ENCODE measurements around the gene PARVB. TPM values are rescaled to one million over a fixed set of nuclear protein-coding genes. Genes with fewer than 3 reads are reported as not detected.

Gene PARVB
- total and polyA plus RNA-seq, 12 donors = 46.7 to 201 (median 91.2) TPM

DNA sequence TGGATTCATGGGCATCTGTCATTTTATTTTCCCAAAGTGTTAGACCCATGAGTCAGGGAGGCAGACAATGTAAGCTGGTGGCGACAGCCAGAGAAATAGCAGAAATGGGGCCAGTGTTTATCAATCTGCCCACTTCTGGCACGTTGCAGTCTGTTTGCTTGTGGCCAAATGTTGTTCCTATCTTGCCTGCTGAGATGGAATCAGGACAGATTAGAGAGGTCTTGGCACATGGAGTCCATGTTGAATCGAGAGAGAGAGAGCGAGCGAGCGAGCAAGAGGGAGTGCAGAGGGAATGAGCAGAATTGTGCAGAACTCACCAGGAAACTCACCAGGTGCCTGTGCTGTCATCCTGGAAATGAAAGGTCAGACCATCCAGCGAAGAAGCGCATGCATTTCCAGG, 134.7 kb downstream of the PARVB start:
- no peak for ATAC-seq
- H3K27ac ChIP-seq = no peak overlapping the region

DNA sequence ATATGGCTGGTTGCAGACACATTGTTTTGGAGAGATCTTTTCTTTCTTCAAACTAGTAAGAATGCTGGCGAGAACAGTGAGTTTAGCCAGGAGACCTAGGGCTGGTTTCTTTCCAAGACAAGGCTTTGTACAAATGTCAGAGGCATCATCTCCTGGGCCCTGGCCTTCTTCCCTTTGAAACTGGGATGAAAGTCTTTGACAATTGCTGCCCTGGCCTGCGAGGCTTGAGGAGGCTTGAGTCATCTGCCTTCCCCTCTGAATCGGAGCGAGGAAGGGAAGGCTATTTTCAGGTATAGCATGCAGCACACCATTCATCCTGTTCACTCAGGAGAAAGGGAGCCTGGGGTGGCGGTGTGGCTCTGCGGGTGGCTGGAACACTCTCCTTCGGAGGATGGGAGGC, 135.1 kb downstream of the PARVB start:
- peaks cover 0 to 7% (median 0%) of the 10 kb centered on the region in 9 donors for H3K4me1 ChIP-seq
- no peak for DNase-seq
- TF ChIP-seq, protein P1, sequence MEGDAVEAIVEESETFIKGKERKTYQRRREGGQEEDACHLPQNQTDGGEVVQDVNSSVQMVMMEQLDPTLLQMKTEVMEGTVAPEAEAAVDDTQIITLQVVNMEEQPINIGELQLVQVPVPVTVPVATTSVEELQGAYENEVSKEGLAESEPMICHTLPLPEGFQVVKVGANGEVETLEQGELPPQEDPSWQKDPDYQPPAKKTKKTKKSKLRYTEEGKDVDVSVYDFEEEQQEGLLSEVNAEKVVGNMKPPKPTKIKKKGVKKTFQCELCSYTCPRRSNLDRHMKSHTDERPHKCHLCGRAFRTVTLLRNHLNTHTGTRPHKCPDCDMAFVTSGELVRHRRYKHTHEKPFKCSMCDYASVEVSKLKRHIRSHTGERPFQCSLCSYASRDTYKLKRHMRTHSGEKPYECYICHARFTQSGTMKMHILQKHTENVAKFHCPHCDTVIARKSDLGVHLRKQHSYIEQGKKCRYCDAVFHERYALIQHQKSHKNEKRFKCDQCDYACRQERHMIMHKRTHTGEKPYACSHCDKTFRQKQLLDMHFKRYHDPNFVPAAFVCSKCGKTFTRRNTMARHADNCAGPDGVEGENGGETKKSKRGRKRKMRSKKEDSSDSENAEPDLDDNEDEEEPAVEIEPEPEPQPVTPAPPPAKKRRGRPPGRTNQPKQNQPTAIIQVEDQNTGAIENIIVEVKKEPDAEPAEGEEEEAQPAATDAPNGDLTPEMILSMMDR (IDR thresholded peaks at IDR 0.05) = no peak
- H3K27ac ChIP-seq = no peak overlapping the region
- H3K36me3 ChIP-seq = peaks cover 0 to 86% (median 12%) of the 10 kb centered on the region in 9 donors
- H3K9me3 ChIP-seq = no peaks in the 10 kb centered on the region
- no peaks in the 10 kb centered on the region for H3K27me3 ChIP-seq
- WGBS, 2 donors = 89% methylated on average over 7 of the region's 7 CpGs
- no peak for ATAC-seq
- intact Hi-C loops (cut with DNase I) = no loop called here
- H3K4me3 ChIP-seq = no peak overlapping the region

More for the DNA sequence above, 134.7 kb downstream of the PARVB start:
- Histone ChIP-seq H3K36me3 (peaks cover 0 to 83% (median 12%) of the 10 kb centered on the region in 9 donors), H3K9me3 (no peaks in the 10 kb centered on the region), H3K4me3 (no peak overlapping the region), H3K27me3 (no peaks in the 10 kb centered on the region), H3K4me1 (peaks cover 0 to 7% (median 0%) of the 10 kb centered on the region in 9 donors)
- DNase-seq = no peak
- WGBS, 2 donors = 81% methylated on average over 8 of the region's 8 CpGs
- TF ChIP-seq, protein P1 (IDR thresholded peaks at IDR 0.05) = no peak
- intact Hi-C loops (cut with DNase I) = no loop called here

DNA sequence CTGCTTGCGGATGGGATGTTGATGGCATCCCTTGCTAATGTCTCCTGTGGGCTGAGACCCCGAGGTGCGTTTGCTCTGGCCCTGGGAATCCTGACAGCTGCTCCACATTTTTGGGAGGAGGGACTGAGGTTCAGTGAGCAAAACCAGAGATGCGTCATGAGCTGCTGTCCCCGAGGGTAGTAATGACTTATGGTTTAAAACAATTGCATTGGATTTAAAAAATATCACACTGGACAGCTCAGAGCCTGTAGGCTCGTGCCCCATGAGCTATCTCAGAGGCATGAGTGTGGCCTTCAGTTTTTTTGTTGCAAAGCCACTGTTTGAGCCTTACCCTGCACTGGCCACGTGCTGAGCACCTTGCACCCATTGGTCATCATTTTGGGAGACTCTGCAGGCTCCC, 135.7 kb downstream of the PARVB start:
- no peak overlapping the region for H3K4me3 ChIP-seq
- ATAC-seq = no peak
- intact Hi-C loops (cut with DNase I) = no loop called here
- WGBS, 2 donors = 83% methylated on average over 7 of the region's 7 CpGs
- H3K9me3 ChIP-seq = no peaks in the 10 kb centered on the region
- H3K4me1 ChIP-seq = peaks cover 0 to 7% (median 0%) of the 10 kb centered on the region in 9 donors
- H3K36me3 ChIP-seq = peaks cover 0 to 92% (median 12%) of the 10 kb centered on the region in 9 donors
- no peak for DNase-seq
- TF ChIP-seq, protein P1 (IDR thresholded peaks at IDR 0.05) = no peak
- H3K27me3 ChIP-seq = no peaks in the 10 kb centered on the region
- H3K27ac ChIP-seq = no peak overlapping the region

DNA sequence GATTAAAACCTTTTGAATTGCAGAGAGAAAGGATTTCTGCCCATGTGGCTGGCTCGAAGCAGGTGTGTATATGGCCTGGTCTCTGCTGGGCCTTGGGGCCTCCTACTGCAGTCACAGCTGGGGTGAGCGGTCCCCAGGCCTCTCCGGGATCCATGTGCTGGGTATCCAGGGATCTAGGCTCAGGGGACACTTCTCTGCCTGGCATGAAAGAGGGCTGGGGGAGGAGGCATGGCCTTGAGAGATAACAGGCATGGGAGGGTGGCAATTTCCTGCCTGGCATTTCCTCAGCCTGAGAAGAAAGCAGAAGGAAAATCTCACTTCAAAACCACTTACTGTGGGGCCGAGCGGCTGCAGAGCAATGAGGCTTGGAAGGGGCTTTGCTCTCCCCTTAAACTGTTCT, 136.3 kb downstream of the PARVB start:
- Histone ChIP-seq H3K9me3 (no peaks in the 10 kb centered on the region), H3K4me1 (peaks cover 0 to 7% (median 0%) of the 10 kb centered on the region in 9 donors), H3K27me3 (no peaks in the 10 kb centered on the region), H3K36me3 (peaks cover 0 to 94% (median 12%) of the 10 kb centered on the region in 9 donors), H3K4me3 (no peak overlapping the region), H3K27ac (no peak overlapping the region)
- intact Hi-C loops (cut with DNase I) = no loop called here
- 86 to 87% methylated on average over 5 of the region's 5 CpGs for WGBS, 2 donors
- TF ChIP-seq, protein P1 (IDR thresholded peaks at IDR 0.05) = no peak
- ATAC-seq = no peak
- no peak for DNase-seq

Data from heart right ventricle (tissue), 16 donors.